HCT116 (cell line): ENCODE data around the gene LYRM7. TPM values are rescaled to one million over a fixed set of nuclear protein-coding genes. Genes with fewer than 3 reads are reported as not detected.

Experiments used
- ATAC-seq: fragments of 200-7000 bp; cut with Tn5 transposase; 2 replicates; pipeline ENCODE4 v1.9.1; 2020; ENCODE audit warnings: mild to moderate bottlenecking, moderate library complexity
- BruUV-seq: library from RNA; stranded (reverse); fragments of 400-500 nt; replicated peaks from 2 replicates; lab custom pipeline; 2021; lab: Mats Ljungman, UMichigan
- CTCF ChIA-PET: fragments of 300-600 bp; sonication (Branson Sonifier 250); formaldehyde crosslinking; loops from one replicate; lab custom pipeline; 2021; ENCODE audit warnings: antibody characterized with exemption; lab: Charles Lee
- POLR2A ChIA-PET: fragments of 300-600, 350-600 bp; sonication (Branson Sonifier 250); formaldehyde crosslinking; loops from one replicate; lab custom pipeline; 2021; ENCODE audit warnings: antibody characterized with exemption; lab: Charles Lee
- RAD21 ChIA-PET, 2 experiments: fragments of 300-600 bp; sonication (Branson Sonifier 250); formaldehyde crosslinking; loops; one replicate each; lab custom pipeline; 2023; ENCODE audit warnings: low total read pairs in 2 of 2; ENCODE audit not compliant: uncharacterized antibody in 2 of 2, unreplicated experiment in 2 of 2, low non-redundant PET in 1 of 2; lab: Charles Lee
- DNase-seq: peaks from one replicate; pipeline ENCODE4 v3.0.0-alpha.2; 2010; ENCODE audit warnings: low read depth, low spot score
- H2AFZ ChIP-seq: fragments of 200-600 bp; shearing (Covaris generic), sonication (generic); 2 replicates; pipeline ENCODE4 v1.6.1; 2017; ENCODE audit warnings: low read depth, mixed run types, mixed read lengths, antibody characterized with exemption, low read length; ENCODE audit not compliant: poor library complexity, severe bottlenecking
- H3K27ac ChIP-seq: 2 replicates; pipeline ENCODE4 v1.5.1; 2012; ENCODE audit warnings: low read depth, low read length
- H3K27me3 ChIP-seq: fragments of 200-600 bp; sonication (generic); 2 replicates; pipeline ENCODE4 v1.6.1; 2016; ENCODE audit warnings: mixed run types, low read length, mixed read lengths; ENCODE audit not compliant: insufficient read depth
- H3K36me3 ChIP-seq, 2 experiments: fragments of 200-500 bp in 1 of 2; fragments of 200-600 bp in 1 of 2; sonication (Bioruptor generic) in 1 of 2; sonication (generic) in 1 of 2; 2 replicates each; pipeline versions ENCODE4 v1.5.1 to v1.6.1; 2014 to 2016; ENCODE audit warnings: low read length in 2 of 2, inconsistent platforms in 1 of 2, mixed read lengths in 1 of 2, mixed run types in 1 of 2; ENCODE audit not compliant: insufficient read depth in 2 of 2, control insufficient read depth in 1 of 2
- H3K4me1 ChIP-seq, 2 experiments: fragments of 200-600 bp in 1 of 2; sonication (generic) in 1 of 2; 2 replicates each; pipeline versions ENCODE4 v1.5.1 to v1.6.1; 2012 to 2017; ENCODE audit warnings: low read length in 2 of 2, inconsistent platforms in 1 of 2, mild to moderate bottlenecking in 1 of 2, mixed read lengths in 1 of 2, mixed run types in 1 of 2, moderate library complexity in 1 of 2; ENCODE audit not compliant: insufficient read depth in 2 of 2, control insufficient read depth in 1 of 2
- H3K4me2 ChIP-seq: fragments of 200-600 bp; sonication (generic); 2 replicates; pipeline ENCODE4 v1.6.1; 2017; ENCODE audit warnings: mixed run types, low read length, mixed read lengths
- H3K4me3 ChIP-seq, 2 experiments: fragments of 200-600 bp in 1 of 2; sonication (generic) in 1 of 2; replicated peaks in 1 of 2; 2 replicates each; pipeline ENCODE4 v1.5.1; 2011 to 2016; ENCODE audit warnings: low read length in 2 of 2, control low read depth in 1 of 2, low read depth in 1 of 2, mild to moderate bottlenecking in 1 of 2, mixed read lengths in 1 of 2, mixed run types in 1 of 2
- H3K79me2 ChIP-seq: fragments of 200-600 bp; sonication (generic); 2 replicates; pipeline ENCODE4 v1.6.1; 2017; ENCODE audit warnings: mild to moderate bottlenecking, mixed run types, low read length, moderate library complexity, mixed read lengths; ENCODE audit not compliant: insufficient read depth
- H3K9ac ChIP-seq: fragments of 200-600 bp; sonication (generic); 2 replicates; pipeline ENCODE4 v1.6.1; 2016; ENCODE audit warnings: low read length, mixed read lengths
- H3K9me2 ChIP-seq: fragments of 200-600 bp; sonication (generic), shearing (Covaris generic); 2 replicates; pipeline ENCODE4 v1.6.1; 2017; ENCODE audit warnings: mixed run types, mild to moderate bottlenecking, moderate library complexity; ENCODE audit not compliant: insufficient read depth
- H3K9me3 ChIP-seq, 2 experiments: fragments of 200-500 bp in 1 of 2; fragments of 200-600 bp in 1 of 2; sonication (Bioruptor generic) in 1 of 2; sonication (generic) in 1 of 2; 2 replicates each; pipeline ENCODE4 v1.6.1; 2014 to 2017; ENCODE audit warnings: low read length in 2 of 2, mixed read lengths in 2 of 2, inconsistent platforms in 1 of 2, low read depth in 1 of 2, mild to moderate bottlenecking in 1 of 2, mixed run types in 1 of 2, moderate library complexity in 1 of 2; ENCODE audit not compliant: control insufficient read depth in 1 of 2, insufficient read depth in 1 of 2
- H4K20me1 ChIP-seq: fragments of 200-600 bp; sonication (generic), shearing (Covaris generic); 2 replicates; pipeline ENCODE4 v1.6.1; 2017; ENCODE audit warnings: mixed run types, mild to moderate bottlenecking, moderate library complexity; ENCODE audit not compliant: insufficient read depth
- CEBPB ChIP-seq: IDR thresholded peaks from 2 replicates; pipeline ENCODE4 v1.6.1; 2012; ENCODE audit warnings: low read depth
- ELF1 ChIP-seq: IDR thresholded peaks from 2 replicates; pipeline ENCODE4 v1.6.1; 2012; ENCODE audit warnings: low read depth, borderline replicate concordance
- EZH2phosphoT487 ChIP-seq: fragments of 200-600 bp; IDR thresholded peaks from 2 replicates; pipeline ENCODE4 v1.6.1; 2018; ENCODE audit warnings: antibody characterized with exemption, borderline replicate concordance
- FOSL1 ChIP-seq: IDR thresholded peaks from 2 replicates; pipeline ENCODE4 v1.6.1; 2012; ENCODE audit warnings: low read depth
- POLR2A ChIP-seq: IDR thresholded peaks from 2 replicates; pipeline ENCODE4 v1.7.0; 2011; ENCODE audit warnings: borderline replicate concordance; ENCODE audit not compliant: insufficient read depth, insufficient read length; ENCODE audit errors: extremely low read depth
- RAD21 ChIP-seq: IDR thresholded peaks from 2 replicates; pipeline ENCODE4 v1.6.1; 2012; ENCODE audit warnings: low read depth, mild to moderate bottlenecking
- SIN3A ChIP-seq: IDR thresholded peaks from 2 replicates; pipeline ENCODE4 v1.6.1; 2012; ENCODE audit warnings: low read depth
- TCF7L2 ChIP-seq: IDR thresholded peaks from 2 replicates; pipeline ENCODE4 v1.7.0; 2011; ENCODE audit warnings: borderline replicate concordance, inconsistent platforms; ENCODE audit not compliant: insufficient read depth, insufficient read length; ENCODE audit errors: extremely low read depth
- YY1 ChIP-seq: IDR thresholded peaks from 2 replicates; pipeline ENCODE4 v1.6.1; 2011; ENCODE audit warnings: low read length, low read depth, moderate library complexity, mild to moderate bottlenecking; ENCODE audit not compliant: insufficient replicate concordance; ENCODE audit errors: extremely low read depth
- ZNF274 ChIP-seq: fragments of 200-500 bp; sonication (Bioruptor generic); IDR thresholded peaks from 2 replicates; pipeline ENCODE4 v1.6.1; 2014; ENCODE audit warnings: mild to moderate bottlenecking, low read depth, low read length, inconsistent platforms
- intact Hi-C: fragments of 100-400 bp; cut with micrococcal nuclease; formaldehyde crosslinking; loops from 2 replicates; pipeline ENCODE4 v1.10.0; 2022
- total RNA-seq: library from RNA; stranded (reverse); gene quantifications from one replicate; pipeline ENCODE4 v1.2.1, GENCODE V29; 2021; ENCODE audit not compliant: unreplicated experiment
- TF ChIP-seq, protein P1 (sequence below), 3 experiments: fragments of 200-600 bp in 1 of 3; sonication (generic) in 1 of 3; IDR thresholded peaks in 2 of 3; conservative IDR thresholded peaks in 1 of 3; 2 replicates each; pipeline ENCODE4 v1.5.1; 2012 to 2017; ENCODE audit warnings: low read depth in 2 of 3, low read length in 2 of 3, antibody characterized with exemption in 1 of 3, borderline replicate concordance in 1 of 3, control low read depth in 1 of 3, mild to moderate bottlenecking in 1 of 3, mixed read lengths in 1 of 3, mixed run types in 1 of 3, moderate library complexity in 1 of 3; ENCODE audit not compliant: insufficient read depth in 1 of 3
- TF ChIP-seq, protein P2 (sequence below): IDR thresholded peaks from 2 replicates; pipeline ENCODE4 v1.6.1; 2011; ENCODE audit warnings: mild to moderate bottlenecking, low read length, moderate library complexity; ENCODE audit not compliant: insufficient replicate concordance; ENCODE audit errors: extremely low read depth
- TF ChIP-seq, protein P3 (sequence below): IDR thresholded peaks from 2 replicates; pipeline ENCODE4 v1.6.1; 2012
- TF ChIP-seq, protein P4 (sequence below): IDR thresholded peaks from 2 replicates; pipeline ENCODE4 v1.6.1; 2012

Gene LYRM7
- total RNA-seq, 1 experiment from 2014 or later: 14.4 TPM

DNA sequence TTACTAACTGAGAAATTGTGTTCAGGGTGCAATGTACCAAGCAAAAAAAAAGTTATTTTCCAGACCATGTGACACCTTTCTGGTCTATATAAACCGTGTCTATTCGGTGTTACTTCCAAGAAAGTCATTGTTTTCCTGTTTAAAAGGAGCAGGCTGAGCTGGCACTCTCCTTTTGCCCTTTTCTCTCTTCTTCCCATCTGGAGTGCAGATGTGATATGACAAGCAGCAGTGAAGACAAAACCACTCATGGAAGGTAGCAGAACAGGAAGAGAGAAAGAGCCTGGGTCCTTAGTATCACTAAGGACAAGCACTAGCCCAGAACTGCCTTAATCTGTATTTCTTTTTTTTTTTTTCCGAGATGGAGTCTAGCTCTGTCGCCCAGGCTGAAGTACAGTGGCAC, 25.6 kb downstream of the LYRM7 start:
- Histone ChIP-seq H3K27ac (no peak overlapping the region), H4K20me1 (no peaks in the 10 kb centered on the region), H3K9me2 (no peaks in the 10 kb centered on the region), H3K36me3 (no peaks in the 10 kb centered on the region), H3K9me3 (no peaks in the 10 kb centered on the region), H3K79me2 (no peaks in the 10 kb centered on the region), H3K4me1 (no peaks in the 10 kb centered on the region), H3K9ac (no peak overlapping the region), H3K27me3 (no peaks in the 10 kb centered on the region), H3K4me3 (no peak overlapping the region), H2AFZ (no peak overlapping the region), H3K4me2 (no peak overlapping the region)
- RAD21 ChIA-PET: no interaction called here
- ATAC-seq (no peak), DNase-seq (no peak)
- TF ChIP-seq ELF1 (no peak), POLR2A (no peak), SIN3A (no peak), CEBPB (no peak), YY1 (no peak), ZNF274 (no peak)
- TF ChIP-seq, protein P1, sequence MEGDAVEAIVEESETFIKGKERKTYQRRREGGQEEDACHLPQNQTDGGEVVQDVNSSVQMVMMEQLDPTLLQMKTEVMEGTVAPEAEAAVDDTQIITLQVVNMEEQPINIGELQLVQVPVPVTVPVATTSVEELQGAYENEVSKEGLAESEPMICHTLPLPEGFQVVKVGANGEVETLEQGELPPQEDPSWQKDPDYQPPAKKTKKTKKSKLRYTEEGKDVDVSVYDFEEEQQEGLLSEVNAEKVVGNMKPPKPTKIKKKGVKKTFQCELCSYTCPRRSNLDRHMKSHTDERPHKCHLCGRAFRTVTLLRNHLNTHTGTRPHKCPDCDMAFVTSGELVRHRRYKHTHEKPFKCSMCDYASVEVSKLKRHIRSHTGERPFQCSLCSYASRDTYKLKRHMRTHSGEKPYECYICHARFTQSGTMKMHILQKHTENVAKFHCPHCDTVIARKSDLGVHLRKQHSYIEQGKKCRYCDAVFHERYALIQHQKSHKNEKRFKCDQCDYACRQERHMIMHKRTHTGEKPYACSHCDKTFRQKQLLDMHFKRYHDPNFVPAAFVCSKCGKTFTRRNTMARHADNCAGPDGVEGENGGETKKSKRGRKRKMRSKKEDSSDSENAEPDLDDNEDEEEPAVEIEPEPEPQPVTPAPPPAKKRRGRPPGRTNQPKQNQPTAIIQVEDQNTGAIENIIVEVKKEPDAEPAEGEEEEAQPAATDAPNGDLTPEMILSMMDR (IDR thresholded peaks at IDR 0.05 in 2 of 3, conservative IDR thresholded peaks at IDR 0.05 in 1 of 3; ENCODE audit: borderline replicate concordance in 1 of 3, insufficient read depth in 1 of 3, low read depth in 2 of 3, low read length in 2 of 3): no peak
- POLR2A ChIA-PET: no interaction called here
- CTCF ChIA-PET: no interaction called here
- intact Hi-C loops: no loop called here
- no TSS peak for BruUV-seq

DNA sequence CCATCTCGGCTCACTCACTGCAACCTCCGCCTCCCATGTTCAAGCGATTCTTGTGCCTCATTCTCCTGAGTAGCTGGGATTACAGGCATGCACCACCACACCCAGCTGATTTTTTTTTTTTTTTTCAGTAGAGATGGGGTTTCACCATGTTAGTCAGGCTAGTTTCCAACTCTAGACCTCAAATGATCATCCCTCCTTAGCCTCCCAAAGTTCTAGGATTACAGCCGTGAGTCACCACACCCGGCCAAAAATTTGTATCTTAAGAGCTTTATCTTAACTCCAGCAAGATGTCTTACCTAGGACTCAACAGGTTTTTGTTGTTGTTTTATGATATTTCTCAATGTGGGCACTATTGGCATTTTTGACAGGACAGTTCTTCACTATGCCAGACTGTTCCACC, 27.9 kb downstream of the LYRM7 start:
- Histone ChIP-seq H3K9ac (no peak overlapping the region), H3K4me3 (no peak overlapping the region), H4K20me1 (no peaks in the 10 kb centered on the region), H2AFZ (no peak overlapping the region), H3K9me2 (no peaks in the 10 kb centered on the region), H3K27me3 (no peaks in the 10 kb centered on the region), H3K27ac (no peak overlapping the region), H3K4me1 (no peaks in the 10 kb centered on the region), H3K36me3 (no peaks in the 10 kb centered on the region), H3K79me2 (no peaks in the 10 kb centered on the region), H3K9me3 (no peaks in the 10 kb centered on the region), H3K4me2 (no peak overlapping the region)
- RAD21 ChIA-PET: no interaction called here
- ATAC-seq (no peak), DNase-seq (no peak)
- CTCF ChIA-PET: no interaction called here
- POLR2A ChIA-PET: no interaction called here
- intact Hi-C loops: no loop called here
- no TSS peak for BruUV-seq
- TF ChIP-seq TCF7L2 (no peak), EZH2phosphoT487 (no peak), RAD21 (no peak), FOSL1 (no peak)
- TF ChIP-seq, protein P2, sequence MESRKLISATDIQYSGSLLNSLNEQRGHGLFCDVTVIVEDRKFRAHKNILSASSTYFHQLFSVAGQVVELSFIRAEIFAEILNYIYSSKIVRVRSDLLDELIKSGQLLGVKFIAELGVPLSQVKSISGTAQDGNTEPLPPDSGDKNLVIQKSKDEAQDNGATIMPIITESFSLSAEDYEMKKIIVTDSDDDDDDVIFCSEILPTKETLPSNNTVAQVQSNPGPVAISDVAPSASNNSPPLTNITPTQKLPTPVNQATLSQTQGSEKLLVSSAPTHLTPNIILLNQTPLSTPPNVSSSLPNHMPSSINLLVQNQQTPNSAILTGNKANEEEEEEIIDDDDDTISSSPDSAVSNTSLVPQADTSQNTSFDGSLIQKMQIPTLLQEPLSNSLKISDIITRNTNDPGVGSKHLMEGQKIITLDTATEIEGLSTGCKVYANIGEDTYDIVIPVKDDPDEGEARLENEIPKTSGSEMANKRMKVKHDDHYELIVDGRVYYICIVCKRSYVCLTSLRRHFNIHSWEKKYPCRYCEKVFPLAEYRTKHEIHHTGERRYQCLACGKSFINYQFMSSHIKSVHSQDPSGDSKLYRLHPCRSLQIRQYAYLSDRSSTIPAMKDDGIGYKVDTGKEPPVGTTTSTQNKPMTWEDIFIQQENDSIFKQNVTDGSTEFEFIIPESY: no peak
- TF ChIP-seq, protein P3, sequence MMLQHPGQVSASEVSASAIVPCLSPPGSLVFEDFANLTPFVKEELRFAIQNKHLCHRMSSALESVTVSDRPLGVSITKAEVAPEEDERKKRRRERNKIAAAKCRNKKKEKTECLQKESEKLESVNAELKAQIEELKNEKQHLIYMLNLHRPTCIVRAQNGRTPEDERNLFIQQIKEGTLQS: no peak
- TF ChIP-seq, protein P4, sequence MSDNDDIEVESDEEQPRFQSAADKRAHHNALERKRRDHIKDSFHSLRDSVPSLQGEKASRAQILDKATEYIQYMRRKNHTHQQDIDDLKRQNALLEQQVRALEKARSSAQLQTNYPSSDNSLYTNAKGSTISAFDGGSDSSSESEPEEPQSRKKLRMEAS: no peak
- TF ChIP-seq, protein P1 (IDR thresholded peaks at IDR 0.05 in 2 of 3, conservative IDR thresholded peaks at IDR 0.05 in 1 of 3; ENCODE audit: borderline replicate concordance in 1 of 3, insufficient read depth in 1 of 3, low read depth in 2 of 3, low read length in 2 of 3): no peak
